ENCODE results near the gene WDR82. TPM values are rescaled to one million over a fixed set of nuclear protein-coding genes. Genes with fewer than 3 reads are reported as not detected.
A peak's percentile ranks its signal among the peaks of the same experiment; 100 is the strongest.

WDR82 gene
- total and polyA plus RNA-seq, 10 of the 15 experiments (the other 5 are each of a cell fraction or from before 2014, with no cell fraction given), result 10.1 to 82.4 (median 48.7) TPM

GRCh38 chr3:52225452-52226228 lies 52.8 kb downstream of the WDR82 start, which contains the start of gene TLR9:
Gene TLR9, minus strand, starts transcription at chr3:52225645. Its CDS starts 116 bp downstream, at chr3:52225529.
- BruUV-seq (replicated peaks), result no TSS peak
- peak; percentile 97 for FAIRE-seq
- Histone ChIP-seq H3K79me2 (ENCODE audit: control insufficient read depth, insufficient read depth, low read length) (peaks cover 3% of the 10 kb centered on the region), H3K36me3 (ENCODE audit: control insufficient read depth in 2 of 2, insufficient read depth in 2 of 2, low read length in 1 of 2) (peaks cover 8 to 18% of the 10 kb centered on the region in 2 experiments; a peak in 3 of 4 replicates), H3K4me2 (ENCODE audit: control insufficient read depth, insufficient read depth) (peak within 1 kb of the TSS; percentile 91), H3K4me3 (peak within 1 kb of the TSS; percentile 60), H4K20me1 (ENCODE audit: control insufficient read depth, insufficient read depth) (no peaks in the 10 kb centered on the region), H3K9ac (ENCODE audit: control insufficient read depth, insufficient read depth, low read length) (peak within 1 kb of the TSS; percentile 51), H3K9me3 (replicated peaks; ENCODE audit: control insufficient read depth, insufficient read depth, low read length) (no peaks in the 10 kb centered on the region), H3K4me1 (ENCODE audit: control insufficient read depth, insufficient read depth, low read length) (peaks cover 22% of the 10 kb centered on the region), H3K27me3 (replicated peaks in 1 of 2; ENCODE audit: control insufficient read depth in 2 of 2, insufficient read depth in 2 of 2, low read length in 1 of 2) (no peaks in the 10 kb centered on the region), H3K27ac (ENCODE audit: control insufficient read depth, insufficient read depth) (peak within 1 kb of the TSS; percentile 76), H2AFZ (ENCODE audit: control insufficient read depth, low read depth, low read length) (peak within 1 kb of the TSS; percentile 63)
- ChIA-PET POLR2A (interaction anchor here (0.6 to 4.3 kb wide), 18 partner anchors 9 to 284 kb away, joined by 3 to 43 read pairs (median 5); partner anchors contain the start of genes GLYCTK, PARP3, PPM1M and RRP9), SMC1A (ENCODE audit: uncharacterized antibody, unreplicated experiment) (interaction anchor here (0.6 to 10.5 kb wide), 20 partner anchors 10 to 220 kb away, joined by 3 to 112 read pairs (median 5); partner anchors contain the start of genes GLYCTK, TWF2 and WDR82), CTCF (interaction anchor here (0.6 to 8.5 kb wide), 22 partner anchors 9 to 223 kb away, joined by 3 to 129 read pairs (median 6); partner anchors contain the start of genes TWF2 and WDR82), RAD21 (ENCODE audit: unreplicated experiment) (interaction anchor here (0.8 to 4.1 kb wide), 19 partner anchors 9 to 221 kb away, joined by 3 to 32 read pairs (median 6); partner anchors contain the start of genes DUSP7, GLYCTK, POC1A and TWF2)
- WGBS (ENCODE audit: insufficient coverage, insufficient replicate concordance, low lambda C conversion rate, missing lambda C conversion rate), result 1% methylated on average over 9 of the region's 9 CpGs
- peak; percentile 71 for DNase-seq (ENCODE audit: low read depth, low spot score)
- intact Hi-C loops (cut with micrococcal nuclease; ENCODE audit: unreplicated experiment) (no loop called here), in situ Hi-C loops (cut with MboI) (no loop called here)
- ATAC-seq, result peak; percentile 91
- no peak for TF ChIP-seq JUND (IDR thresholded peaks at IDR 0.05; ENCODE audit: low read depth, low read length)
- TF ChIP-seq BCL11A (IDR thresholded peaks at IDR 0.05; ENCODE audit: low read depth, low read length), result no peak
- no peak for TF ChIP-seq ZNF384 (IDR thresholded peaks at IDR 0.05; ENCODE audit: borderline replicate concordance, low read depth, low read length)
- TF ChIP-seq SMARCA5 (IDR thresholded peaks at IDR 0.05), result peak; percentile 47; the same call in 1 of the 2 replicates
- no peak for TF ChIP-seq SKIL (IDR thresholded peaks at IDR 0.05; ENCODE audit: low read depth, poor library complexity, severe bottlenecking)
- peak; percentile 27; the same call in 1 of the 2 replicates for TF ChIP-seq MLLT1 (IDR thresholded peaks at IDR 0.05)
- no peak for TF ChIP-seq RELA (IDR thresholded peaks at IDR 0.05; ENCODE audit: borderline replicate concordance, partially characterized antibody)
- no peak for TF ChIP-seq RCOR1 (conservative IDR thresholded peaks at IDR 0.05; ENCODE audit: low read depth, low read length)
- TF ChIP-seq ZBED1 (IDR thresholded peaks at IDR 0.05; ENCODE audit: borderline replicate concordance), result no peak
- no peak for TF ChIP-seq TARDBP (IDR thresholded peaks at IDR 0.05; ENCODE audit: borderline replicate concordance)
- no peak for TF ChIP-seq YBX1 (IDR thresholded peaks at IDR 0.05)
- no peak for TF ChIP-seq SP1 (IDR thresholded peaks at IDR 0.05; ENCODE audit: low read depth, low read length)
- peak; percentile 72 to 81 for TF ChIP-seq IKZF2 (IDR thresholded peaks at IDR 0.05)
- no peak for TF ChIP-seq PAX8 (IDR thresholded peaks at IDR 0.05)
- TF ChIP-seq NFXL1 (IDR thresholded peaks at IDR 0.05; ENCODE audit: borderline replicate concordance), result no peak
- TF ChIP-seq GATAD2B (conservative IDR thresholded peaks at IDR 0.05; ENCODE audit: low read depth), result peak; percentile 16
- TF ChIP-seq ATF7 (IDR thresholded peaks at IDR 0.05; ENCODE audit: low read depth), result no peak; the same call in 1 of the 2 replicates
- TF ChIP-seq HDAC2 (IDR thresholded peaks at IDR 0.05), result no peak
